ENCODE data around the gene RPL18A.

RPL18A gene

GRCh38 chr19:17862711-17863519 lies 3.2 kb downstream of the RPL18A start:
- H3K36me3 ChIP-seq (replicated peaks) = peaks cover 57% of the 10 kb centered on the region
- in situ Hi-C loops (cut with HindIII; ENCODE audit: low pct_ligation_motif_present, low sequenced_read_pairs) = no loop called here
- H3K27ac ChIP-seq = no peak overlapping the region
- no peaks in the 10 kb centered on the region for H3K27me3 ChIP-seq (replicated peaks)
- no peak for TF ChIP-seq CTCF (IDR thresholded peaks at IDR 0.05; ENCODE audit: low read depth, low read length, missing control alignments)
- no peak overlapping the region for H3K4me3 ChIP-seq (ENCODE audit: low read depth, low read length)
- DNase-seq = no peak

GRCh38 chr19:17863520-17864182 lies 3.9 kb downstream of the RPL18A start:
- in situ Hi-C loops (cut with HindIII; ENCODE audit: low pct_ligation_motif_present, low sequenced_read_pairs) = no loop called here
- Histone ChIP-seq H3K4me3 (ENCODE audit: low read depth, low read length) (no peak overlapping the region), H3K27ac (no peak overlapping the region), H3K27me3 (replicated peaks) (peaks cover 5% of the 10 kb centered on the region), H3K36me3 (replicated peaks) (peaks cover 57% of the 10 kb centered on the region)
- DNase-seq = no peak
- no peak for TF ChIP-seq CTCF (IDR thresholded peaks at IDR 0.05; ENCODE audit: low read depth, low read length, missing control alignments)

- Histone ChIP-seq H3K36me3 (replicated peaks) (peaks cover 54% of the 10 kb centered on the region), H3K27me3 (replicated peaks) (peaks cover 21% of the 10 kb centered on the region), H3K4me3 (ENCODE audit: low read depth, low read length) (no peak overlapping the region), H3K27ac (no peak overlapping the region)
- DNase-seq = no peak
- TF ChIP-seq CTCF (IDR thresholded peaks at IDR 0.05; ENCODE audit: low read depth, low read length, missing control alignments) = no peak
- in situ Hi-C loops (cut with HindIII; ENCODE audit: low pct_ligation_motif_present, low sequenced_read_pairs) = no loop called here
Measured at GRCh38 chr19:17865364-17866311, 5.9 kb downstream of the RPL18A start.

GRCh38 chr19:17866312-17866963 lies 6.7 kb downstream of the RPL18A start:
- TF ChIP-seq CTCF (IDR thresholded peaks at IDR 0.05; ENCODE audit: low read depth, low read length, missing control alignments) = no peak

GRCh38 chr19:17866964-17867486 lies 7.3 kb downstream of the RPL18A start:
- no peak for DNase-seq
- in situ Hi-C loops (cut with HindIII; ENCODE audit: low pct_ligation_motif_present, low sequenced_read_pairs) = no loop called here
- Histone ChIP-seq H3K36me3 (replicated peaks) (peaks cover 41% of the 10 kb centered on the region), H3K4me3 (ENCODE audit: low read depth, low read length) (no peak overlapping the region), H3K27me3 (replicated peaks) (peaks cover 33% of the 10 kb centered on the region), H3K27ac (no peak overlapping the region)
- no peak for TF ChIP-seq CTCF (IDR thresholded peaks at IDR 0.05; ENCODE audit: low read depth, low read length, missing control alignments)

More at GRCh38 chr19:17866312-17866963, 6.7 kb downstream of the RPL18A start:
- Histone ChIP-seq H3K36me3 (replicated peaks) (peaks cover 46% of the 10 kb centered on the region), H3K4me3 (ENCODE audit: low read depth, low read length) (no peak overlapping the region), H3K27me3 (replicated peaks) (peaks cover 28% of the 10 kb centered on the region), H3K27ac (no peak overlapping the region)
- in situ Hi-C loops (cut with HindIII; ENCODE audit: low pct_ligation_motif_present, low sequenced_read_pairs) = no loop called here
- no peak for DNase-seq

Measured in brain microvascular endothelial cell (primary cell).